Activated naive CD8-positive, alpha-beta T cell treated with anti-CD3 and anti-CD28 coated beads for 36 hours (primary cell): Measurements from ENCODE around the gene PAEP. TPM values are rescaled to one million over a fixed set of nuclear protein-coding genes. Genes with fewer than 3 reads are reported as not detected.

Experiments
- DNase-seq: peaks from one replicate; pipeline ENCODE4 v3.0.0; 2021
- H3K27ac Mint-ChIP-seq: one replicate; pipeline ENCODE4 v1.8.0; 2022; ENCODE audit warnings: mild to moderate bottlenecking, moderate library complexity, mixed read lengths
- H3K27me3 Mint-ChIP-seq: one replicate; pipeline ENCODE4 v1.8.0; 2022; ENCODE audit warnings: mild to moderate bottlenecking, mixed read lengths
- H3K36me3 Mint-ChIP-seq: one replicate; pipeline ENCODE4 v1.8.0; 2021; ENCODE audit warnings: mild to moderate bottlenecking, mixed read lengths
- H3K4me1 Mint-ChIP-seq: one replicate; pipeline ENCODE4 v1.8.0; 2021; ENCODE audit warnings: mixed read lengths
- H3K4me3 Mint-ChIP-seq: one replicate; pipeline ENCODE4 v1.8.0; 2022; ENCODE audit warnings: mild to moderate bottlenecking, moderate library complexity, mixed read lengths
- H3K9me3 Mint-ChIP-seq: one replicate; pipeline ENCODE4 v1.8.0; 2022; ENCODE audit warnings: mixed read lengths
- total RNA-seq, 2 experiments: library from RNA; stranded (reverse); gene quantifications; one replicate each; pipeline ENCODE4 v1.2.3, GENCODE V29; 2021

PAEP gene
- total RNA-seq, 2 experiments from 2014 or later, result not detected

DNA sequence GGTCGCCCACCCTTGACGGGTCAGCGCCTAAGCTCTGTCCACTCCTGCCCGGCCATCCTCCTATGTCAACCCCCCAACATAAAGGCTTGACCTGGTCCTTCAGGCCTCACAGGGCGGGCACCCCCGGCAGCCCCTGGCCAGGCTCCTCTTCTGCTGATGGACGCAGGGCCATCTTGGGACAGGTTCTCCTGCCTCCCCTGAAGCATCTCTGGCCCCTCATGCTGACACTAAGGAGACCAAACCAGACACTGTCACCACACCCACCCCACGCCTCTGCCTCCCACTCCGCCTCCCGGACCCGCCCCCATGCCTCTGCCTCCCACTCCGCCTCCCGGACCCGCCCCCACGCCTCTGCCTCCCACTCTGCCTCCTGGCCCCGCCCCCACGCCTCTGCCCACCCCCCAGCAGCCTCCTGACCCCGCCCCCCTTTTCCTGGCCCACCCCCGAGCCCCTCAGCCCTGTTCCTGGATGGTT is 8.8 kb upstream of the PAEP start:
- H3K36me3 Mint-ChIP-seq, result no peaks in the 10 kb centered on the region
- H3K27ac Mint-ChIP-seq, result no peak overlapping the region
- no peaks in the 10 kb centered on the region for H3K27me3 Mint-ChIP-seq
- no peak for DNase-seq
- no peaks in the 10 kb centered on the region for H3K4me1 Mint-ChIP-seq
- H3K9me3 Mint-ChIP-seq, result no peaks in the 10 kb centered on the region
- H3K4me3 Mint-ChIP-seq, result no peak overlapping the region

DNA sequence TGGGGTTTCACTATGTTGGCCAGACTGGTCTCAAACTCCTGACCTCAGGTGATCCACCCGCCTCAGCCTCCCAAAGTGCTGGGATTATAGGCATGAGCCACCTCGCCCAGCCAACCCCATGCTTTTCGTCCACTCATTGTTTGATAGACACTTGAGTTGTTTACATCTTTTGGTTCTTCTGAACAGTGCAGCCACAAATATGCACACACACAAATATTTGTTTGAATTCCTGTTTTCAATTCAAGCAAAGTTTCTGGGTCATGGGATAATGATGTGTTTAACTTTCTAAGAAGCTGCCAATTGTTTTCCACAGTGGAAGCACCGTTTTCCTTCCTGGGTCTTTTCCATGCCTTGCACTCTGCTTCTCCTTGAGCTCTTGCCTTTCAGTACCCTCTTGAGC is 6.8 kb upstream of the PAEP start:
- H3K9me3 Mint-ChIP-seq, result no peaks in the 10 kb centered on the region
- DNase-seq, result no peak
- no peak overlapping the region for H3K4me3 Mint-ChIP-seq
- H3K27ac Mint-ChIP-seq, result no peak overlapping the region
- H3K4me1 Mint-ChIP-seq, result no peaks in the 10 kb centered on the region
- no peaks in the 10 kb centered on the region for H3K36me3 Mint-ChIP-seq
- H3K27me3 Mint-ChIP-seq, result peaks cover 4% of the 10 kb centered on the region

DNA sequence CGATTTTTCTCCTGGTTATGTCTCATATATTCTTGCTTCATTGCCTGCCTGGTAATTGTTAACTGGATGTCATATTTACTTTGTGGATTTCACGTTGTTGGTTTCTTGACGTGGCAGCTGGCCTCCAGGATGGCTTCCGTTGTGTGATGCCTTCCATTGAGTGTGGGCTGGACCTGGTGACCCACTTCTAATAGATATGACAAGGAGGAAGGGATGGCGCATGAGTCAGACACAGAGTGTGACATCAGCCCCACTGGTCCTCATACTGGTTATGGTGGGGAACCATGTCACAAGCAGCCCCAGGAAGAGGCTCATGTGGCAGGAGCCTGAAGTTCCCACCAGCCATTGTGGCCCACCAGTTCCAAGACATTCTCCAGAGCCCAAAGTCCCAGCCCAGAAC is 6.4 kb upstream of the PAEP start:
- Mint-ChIP-seq H3K9me3 (no peaks in the 10 kb centered on the region), H3K36me3 (no peaks in the 10 kb centered on the region)

DNA sequence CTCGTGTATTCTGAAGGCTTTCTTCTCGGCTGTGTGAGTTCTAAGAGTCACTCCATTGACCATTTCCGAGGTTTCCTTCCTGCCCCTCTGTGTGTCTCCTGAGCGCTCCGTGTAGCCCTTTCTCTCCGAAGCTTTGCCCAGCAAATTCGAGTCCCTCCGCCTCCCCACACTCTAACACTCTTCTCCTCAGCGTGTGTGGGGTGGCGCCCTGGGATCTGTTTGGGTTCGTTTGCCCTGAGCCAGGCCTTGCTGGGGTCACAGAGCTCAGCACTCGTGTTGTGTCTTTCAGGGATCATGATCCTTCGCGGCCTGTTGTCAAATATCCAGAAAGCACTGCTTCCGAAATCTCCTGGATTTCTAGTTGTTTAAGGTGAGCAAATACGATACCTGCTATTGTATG is 5.6 kb upstream of the PAEP start:
- peaks cover 7% of the 10 kb centered on the region for H3K27me3 Mint-ChIP-seq
- no peak overlapping the region for H3K4me3 Mint-ChIP-seq
- H3K4me1 Mint-ChIP-seq, result no peaks in the 10 kb centered on the region
- no peak overlapping the region for H3K27ac Mint-ChIP-seq
- DNase-seq, result no peak
- H3K36me3 Mint-ChIP-seq, result no peaks in the 10 kb centered on the region
- H3K9me3 Mint-ChIP-seq, result no peaks in the 10 kb centered on the region

More for the DNA sequence above, 6.4 kb upstream of the PAEP start:
- Mint-ChIP-seq H3K4me1 (no peaks in the 10 kb centered on the region), H3K27me3 (peaks cover 4% of the 10 kb centered on the region), H3K4me3 (no peak overlapping the region), H3K27ac (no peak overlapping the region)
- no peak for DNase-seq

DNA sequence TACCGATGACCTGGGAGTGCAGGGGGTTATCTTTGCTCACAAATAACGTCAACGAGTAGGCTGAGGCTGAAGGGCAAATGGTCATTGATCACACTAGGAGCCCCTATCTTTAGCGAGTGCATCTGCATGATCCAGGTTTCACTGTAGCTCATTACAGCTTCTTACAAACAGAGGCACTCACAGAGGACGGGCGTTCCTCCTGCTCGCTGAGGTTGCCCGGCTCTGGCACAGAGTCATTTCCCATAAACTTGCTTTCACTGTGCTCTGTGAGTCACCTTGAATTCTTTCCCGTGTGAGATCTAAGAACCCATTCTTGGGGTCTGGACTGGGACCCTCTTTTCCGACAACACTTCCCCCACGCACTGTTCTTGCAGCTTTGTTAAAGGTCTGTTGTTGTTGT is 1.9 kb upstream of the PAEP start:
- Mint-ChIP-seq H3K9me3 (no peaks in the 10 kb centered on the region), H3K27me3 (peaks cover 15% of the 10 kb centered on the region), H3K36me3 (no peaks in the 10 kb centered on the region), H3K27ac (no peak overlapping the region), H3K4me3 (no peak overlapping the region), H3K4me1 (no peaks in the 10 kb centered on the region)
- DNase-seq, result no peak

DNA sequence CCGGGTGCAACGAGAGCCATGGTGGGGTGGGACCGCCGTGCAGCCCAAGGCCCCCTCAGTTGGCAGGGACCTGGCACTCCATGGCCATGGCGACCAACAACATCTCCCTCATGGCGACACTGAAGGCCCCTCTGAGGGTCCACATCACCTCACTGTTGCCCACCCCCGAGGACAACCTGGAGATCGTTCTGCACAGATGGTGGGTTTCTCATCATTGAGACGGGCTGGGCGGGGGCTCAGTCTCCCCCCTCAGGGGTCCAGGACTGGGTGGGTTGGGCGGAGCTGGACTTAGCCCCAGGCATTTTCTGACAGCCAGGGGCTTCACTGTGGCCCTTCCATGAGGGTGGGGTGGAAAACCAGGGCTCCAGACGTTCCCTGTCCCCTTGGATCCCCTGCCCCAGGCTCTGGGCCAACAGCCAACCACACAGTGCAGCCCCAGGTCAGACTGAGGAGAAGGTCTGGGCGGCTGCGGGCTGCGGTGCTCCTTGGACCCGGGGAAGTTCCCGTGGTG is 734 bp downstream of the PAEP start:
- Mint-ChIP-seq H3K27me3 (peaks cover 15% of the 10 kb centered on the region), H3K27ac (no peak overlapping the region), H3K4me1 (no peaks in the 10 kb centered on the region), H3K36me3 (no peaks in the 10 kb centered on the region), H3K4me3 (no peak overlapping the region), H3K9me3 (no peaks in the 10 kb centered on the region)
- DNase-seq, result no peak

DNA sequence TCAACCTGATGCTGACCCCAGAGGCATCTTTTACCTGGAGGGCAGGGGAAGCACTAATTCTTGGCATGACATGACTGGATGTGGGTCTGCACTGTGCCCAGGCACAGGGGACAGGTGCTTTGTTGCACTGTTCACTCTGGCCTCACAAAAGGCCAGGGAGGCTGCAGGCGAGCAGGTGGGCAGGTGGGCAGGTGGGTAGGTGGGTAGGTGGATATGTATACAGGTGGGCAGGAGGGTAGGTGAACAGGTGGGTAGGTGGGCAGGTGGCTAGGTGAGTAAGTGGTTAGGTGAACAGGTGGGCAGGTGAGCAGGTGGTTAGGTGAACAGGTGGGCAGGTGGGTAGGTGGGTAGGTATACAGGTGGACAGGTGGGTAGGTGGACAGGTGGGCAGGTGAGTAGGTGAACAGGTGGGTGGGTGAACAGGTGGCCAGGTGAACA is 1.5 kb downstream of the PAEP start:
- H3K36me3 Mint-ChIP-seq, result no peaks in the 10 kb centered on the region
- H3K4me1 Mint-ChIP-seq, result no peaks in the 10 kb centered on the region
- no peaks in the 10 kb centered on the region for H3K9me3 Mint-ChIP-seq
- peaks cover 15% of the 10 kb centered on the region for H3K27me3 Mint-ChIP-seq
- no peak overlapping the region for H3K4me3 Mint-ChIP-seq
- DNase-seq, result no peak
- no peak overlapping the region for H3K27ac Mint-ChIP-seq

DNA sequence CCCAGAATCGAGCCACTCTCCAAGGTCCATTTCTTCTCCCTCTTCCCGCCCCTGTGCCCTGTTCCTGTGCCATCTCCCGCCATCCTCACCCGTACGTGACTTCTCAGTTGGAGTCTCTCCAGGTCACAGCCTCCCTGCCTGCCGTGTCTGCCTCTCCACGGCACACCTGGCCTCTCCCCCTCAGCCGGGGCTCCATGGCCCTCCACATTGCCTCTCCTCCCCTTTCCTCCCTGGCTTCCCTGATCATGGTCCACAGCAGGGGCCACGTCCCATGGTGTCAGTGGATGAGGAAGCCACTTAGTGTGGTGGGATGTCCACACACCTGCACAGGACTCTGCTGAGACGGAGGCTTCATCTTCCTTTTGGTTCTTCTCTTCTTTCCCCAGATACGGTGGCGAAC is 2.3 kb downstream of the PAEP start:
- Mint-ChIP-seq H3K27me3 (peaks cover 11% of the 10 kb centered on the region), H3K9me3 (no peaks in the 10 kb centered on the region), H3K27ac (no peak overlapping the region), H3K36me3 (no peaks in the 10 kb centered on the region), H3K4me3 (no peak overlapping the region), H3K4me1 (no peaks in the 10 kb centered on the region)
- DNase-seq, result no peak

DNA sequence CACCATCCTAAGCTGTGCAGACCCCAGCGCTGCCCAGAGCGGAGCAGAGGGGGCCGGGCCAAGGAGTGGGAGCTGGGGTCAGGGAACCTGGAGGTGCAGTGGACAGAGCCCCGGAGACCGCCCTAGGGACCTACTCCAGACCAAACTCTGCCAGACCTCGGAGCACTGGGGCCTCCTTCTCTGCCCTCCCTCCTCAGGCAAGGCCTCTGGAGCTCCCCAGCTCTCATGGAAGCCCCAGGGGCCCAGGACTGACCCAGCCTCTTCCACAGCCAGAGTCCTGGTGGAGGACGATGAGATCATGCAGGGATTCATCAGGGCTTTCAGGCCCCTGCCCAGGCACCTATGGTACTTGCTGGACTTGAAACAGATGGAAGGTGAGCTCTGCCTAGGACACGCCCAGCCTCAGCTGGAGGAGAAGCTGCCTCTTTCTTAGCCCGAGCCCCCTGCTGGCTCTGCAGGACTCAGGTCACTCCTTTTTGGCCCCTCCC is 3.6 kb downstream of the PAEP start:
- Mint-ChIP-seq H3K36me3 (no peaks in the 10 kb centered on the region), H3K27me3 (peaks cover 15% of the 10 kb centered on the region), H3K27ac (no peak overlapping the region), H3K4me1 (no peaks in the 10 kb centered on the region), H3K9me3 (peaks cover 7% of the 10 kb centered on the region), H3K4me3 (no peak overlapping the region)
- DNase-seq, result no peak

DNA sequence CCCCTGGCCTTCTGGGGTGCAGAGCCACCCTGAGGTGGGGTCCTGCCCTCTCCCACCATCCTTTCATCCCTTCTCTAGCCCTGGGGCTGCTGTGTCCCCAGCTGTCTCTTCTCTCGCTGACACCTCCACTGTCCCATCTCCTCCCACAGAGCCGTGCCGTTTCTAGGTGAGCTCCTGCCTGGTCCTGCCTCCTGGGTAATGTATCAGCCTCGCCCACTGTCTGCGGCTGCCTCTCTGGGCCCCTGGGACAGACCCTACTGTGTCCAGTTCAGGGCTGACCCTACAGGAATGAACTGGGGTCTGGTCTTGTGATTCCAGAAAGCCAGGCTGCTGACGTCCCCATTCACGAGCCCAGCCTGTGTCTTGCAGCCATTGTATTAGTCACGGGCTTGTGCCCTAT is 4.1 kb downstream of the PAEP start:
- Mint-ChIP-seq H3K4me1 (no peaks in the 10 kb centered on the region), H3K4me3 (no peak overlapping the region), H3K9me3 (peaks cover 7% of the 10 kb centered on the region), H3K27me3 (peaks cover 15% of the 10 kb centered on the region), H3K27ac (no peak overlapping the region), H3K36me3 (no peaks in the 10 kb centered on the region)
- no peak for DNase-seq

DNA sequence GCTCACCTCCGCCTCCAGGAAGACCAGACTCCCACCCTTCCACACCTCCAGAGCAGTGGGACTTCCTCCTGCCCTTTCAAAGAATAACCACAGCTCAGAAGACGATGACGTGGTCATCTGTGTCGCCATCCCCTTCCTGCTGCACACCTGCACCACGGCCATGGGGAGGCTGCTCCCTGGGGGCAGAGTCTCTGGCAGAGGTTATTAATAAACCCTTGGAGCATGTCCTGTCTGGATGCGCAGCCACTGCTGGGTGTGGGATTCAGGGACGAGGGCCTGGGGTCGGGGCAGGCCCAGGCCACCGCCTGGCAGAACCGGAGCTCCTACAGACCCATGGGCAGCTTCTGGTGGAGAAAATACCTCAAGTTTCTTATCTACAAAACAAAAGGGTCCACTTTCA is 5.0 kb downstream of the PAEP start:
- Mint-ChIP-seq H3K27ac (no peak overlapping the region), H3K36me3 (no peaks in the 10 kb centered on the region), H3K4me1 (no peaks in the 10 kb centered on the region), H3K4me3 (no peak overlapping the region), H3K27me3 (peaks cover 12% of the 10 kb centered on the region), H3K9me3 (peaks cover 7% of the 10 kb centered on the region)
- DNase-seq, result no peak

DNA sequence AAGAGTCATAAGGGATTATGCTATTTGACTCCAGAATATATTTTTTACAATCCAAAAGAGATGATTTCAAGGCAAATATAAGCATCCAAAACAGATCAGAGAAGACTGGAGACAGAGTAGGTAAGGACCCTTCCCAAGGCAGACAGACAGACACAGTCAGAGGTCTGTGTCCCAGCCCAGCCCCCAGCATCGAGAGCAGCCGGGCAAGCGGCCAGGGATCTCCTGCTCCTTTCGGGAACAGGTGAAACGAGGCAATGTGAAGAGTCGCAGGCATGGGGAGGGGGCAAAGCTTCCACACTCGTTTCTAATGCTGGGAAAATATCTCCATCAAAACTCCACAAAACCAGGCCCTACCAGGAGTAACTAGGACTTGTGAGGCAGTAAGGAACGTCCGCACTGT is 5.8 kb downstream of the PAEP start:
- Mint-ChIP-seq H3K4me3 (no peak overlapping the region), H3K36me3 (no peaks in the 10 kb centered on the region), H3K4me1 (no peaks in the 10 kb centered on the region), H3K27ac (no peak overlapping the region), H3K9me3 (peaks cover 7% of the 10 kb centered on the region), H3K27me3 (peaks cover 12% of the 10 kb centered on the region)
- DNase-seq, result no peak

DNA sequence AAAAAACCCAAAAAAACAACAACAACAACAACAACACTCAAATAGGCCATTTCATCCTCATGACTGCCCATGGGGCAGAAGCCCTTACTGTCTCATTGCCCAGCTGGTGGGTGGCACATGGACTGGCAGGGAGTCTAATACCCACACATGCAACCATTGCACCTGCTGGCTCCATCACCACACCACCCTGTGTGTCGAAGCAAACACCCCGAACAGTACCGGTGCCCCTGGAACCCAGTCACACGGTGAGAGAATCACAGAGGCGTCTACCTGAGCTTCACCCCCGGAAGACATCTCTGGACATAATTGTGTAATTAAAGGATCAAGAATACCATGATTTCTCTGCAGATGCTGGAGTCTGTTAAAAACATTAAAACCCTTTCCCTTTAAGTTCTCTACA is 6.5 kb downstream of the PAEP start:
- no peak for DNase-seq
- H3K27me3 Mint-ChIP-seq, result peaks cover 12% of the 10 kb centered on the region
- H3K9me3 Mint-ChIP-seq, result peaks cover 7% of the 10 kb centered on the region
- no peaks in the 10 kb centered on the region for H3K36me3 Mint-ChIP-seq
- H3K27ac Mint-ChIP-seq, result no peak overlapping the region
- no peak overlapping the region for H3K4me3 Mint-ChIP-seq
- H3K4me1 Mint-ChIP-seq, result no peaks in the 10 kb centered on the region

DNA sequence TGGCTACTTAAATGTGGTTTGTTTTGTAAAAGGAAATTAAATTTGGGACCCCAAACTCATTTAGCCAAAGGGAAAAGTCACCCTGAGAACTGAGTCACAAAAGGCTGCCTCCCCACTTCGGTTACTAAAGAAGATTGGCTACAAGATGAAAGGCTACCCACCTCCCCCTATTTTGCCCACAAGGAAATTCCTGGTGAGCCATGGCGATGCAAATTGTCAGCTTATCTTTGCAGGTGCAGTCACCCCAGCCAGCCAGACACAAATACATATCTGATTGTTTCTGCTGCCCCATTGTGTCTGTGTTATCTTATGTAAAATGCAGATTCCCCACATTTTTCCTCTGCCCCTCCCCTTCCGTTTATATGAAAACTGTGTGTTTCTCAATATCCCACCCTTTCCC is 8.9 kb downstream of the PAEP start:
- Mint-ChIP-seq H3K4me3 (no peak overlapping the region), H3K9me3 (peaks cover 7% of the 10 kb centered on the region), H3K36me3 (no peaks in the 10 kb centered on the region), H3K4me1 (no peaks in the 10 kb centered on the region), H3K27ac (no peak overlapping the region), H3K27me3 (peaks cover 5% of the 10 kb centered on the region)
- DNase-seq, result no peak

DNA sequence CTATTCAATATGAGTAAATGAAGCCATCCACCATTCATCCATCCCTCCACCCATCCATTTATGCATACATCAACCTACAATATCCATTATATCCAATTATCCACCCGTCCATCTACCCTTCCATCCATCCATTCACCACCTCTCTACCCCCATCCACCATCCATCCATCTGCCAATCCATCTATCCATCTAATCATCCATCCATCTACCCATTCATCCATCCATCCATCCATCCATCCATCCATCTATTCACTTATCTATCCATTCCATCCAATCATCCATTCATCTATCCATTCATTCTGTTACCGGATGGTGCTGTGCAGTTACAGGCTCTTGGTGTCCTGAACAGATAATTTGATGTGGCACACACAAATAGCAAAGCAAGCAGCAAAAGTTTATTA is 10.7 kb downstream of the PAEP start:
- Mint-ChIP-seq H3K27me3 (peaks cover 5% of the 10 kb centered on the region), H3K4me3 (no peak overlapping the region), H3K36me3 (no peaks in the 10 kb centered on the region), H3K27ac (no peak overlapping the region), H3K4me1 (no peaks in the 10 kb centered on the region), H3K9me3 (peaks cover 7% of the 10 kb centered on the region)
- DNase-seq, result no peak

DNA sequence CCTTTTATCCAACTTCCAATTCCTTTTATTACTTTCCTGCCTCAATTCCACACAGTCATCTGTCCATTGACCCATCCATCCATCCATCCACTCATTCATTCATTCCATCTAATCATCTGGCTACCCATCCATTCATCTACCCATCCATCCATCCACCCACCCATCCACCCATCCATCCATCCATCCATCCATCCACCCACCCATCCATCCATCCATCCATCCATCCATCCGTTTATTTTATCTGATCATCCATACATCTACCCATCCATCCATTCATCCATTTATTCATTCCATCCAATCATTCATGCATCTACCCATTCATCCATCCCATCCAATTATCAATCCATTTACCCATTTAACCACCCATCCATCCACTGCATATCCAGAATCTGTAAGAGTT is 11.6 kb downstream of the PAEP start:
- no peaks in the 10 kb centered on the region for H3K4me1 Mint-ChIP-seq
- no peaks in the 10 kb centered on the region for H3K36me3 Mint-ChIP-seq
- no peak for DNase-seq
- peaks cover 7% of the 10 kb centered on the region for H3K9me3 Mint-ChIP-seq
- H3K27ac Mint-ChIP-seq, result no peak overlapping the region
- no peak overlapping the region for H3K4me3 Mint-ChIP-seq
- H3K27me3 Mint-ChIP-seq, result peaks cover 5% of the 10 kb centered on the region
